ENCODE results near the gene RANBP10. TPM values are rescaled to one million over a fixed set of nuclear protein-coding genes. Genes with fewer than 3 reads are reported as not detected.

Gene RANBP10
- polyA plus RNA-seq, 2 of the 4 experiments (the other 2 are of a cell fraction) = 7.5 to 9.8 TPM

DNA sequence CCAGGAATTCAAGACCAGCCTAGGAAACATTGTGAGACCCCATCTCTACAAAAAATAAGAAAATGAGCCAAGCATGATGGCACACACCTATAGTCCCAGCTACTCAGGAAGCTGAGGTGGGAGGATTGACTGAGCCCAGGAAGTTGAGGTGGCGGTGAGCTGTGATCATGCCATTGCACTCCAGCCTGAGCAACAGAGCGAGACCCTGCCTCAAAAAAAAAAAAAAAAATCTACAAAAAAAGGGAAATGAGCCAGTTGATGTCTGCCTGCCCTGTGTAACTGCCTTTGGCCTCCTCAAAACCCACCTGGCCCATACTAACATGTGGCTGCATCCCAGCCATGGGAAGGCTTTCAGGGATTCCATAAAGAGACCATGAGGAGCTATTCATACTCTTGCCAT is 4.5 kb downstream of the RANBP10 start:
- peaks cover 14% of the 10 kb centered on the region for H3K4me1 ChIP-seq
- FAIRE-seq (no peak), DNase-seq (ENCODE audit: low read depth in 1 of 2, low spot score in 1 of 2) (no peak), ATAC-seq (no peak)
- H3K27ac ChIP-seq = no peak overlapping the region
- POLR2A ChIA-PET = no interaction called here
- no peaks in the 10 kb centered on the region for H3K9me3 ChIP-seq
- no peak overlapping the region for H3K4me2 ChIP-seq
- CTCF ChIA-PET = interaction anchor here (0.9 to 5.5 kb wide), 5 partner anchors 14 to 129 kb away, joined by 3 to 45 read pairs (median 4); partner anchors contain the start of gene GFOD2
- H3K4me3 ChIP-seq = no peak overlapping the region
- 96% methylated on average over 2 of the region's 2 CpGs for WGBS (ENCODE audit: missing lambda C conversion rate)
- no peak for TF ChIP-seq CBX8 (IDR thresholded peaks at IDR 0.05)
- no peak for TF ChIP-seq SMC3 (IDR thresholded peaks at IDR 0.05)
- TF ChIP-seq, protein P1, sequence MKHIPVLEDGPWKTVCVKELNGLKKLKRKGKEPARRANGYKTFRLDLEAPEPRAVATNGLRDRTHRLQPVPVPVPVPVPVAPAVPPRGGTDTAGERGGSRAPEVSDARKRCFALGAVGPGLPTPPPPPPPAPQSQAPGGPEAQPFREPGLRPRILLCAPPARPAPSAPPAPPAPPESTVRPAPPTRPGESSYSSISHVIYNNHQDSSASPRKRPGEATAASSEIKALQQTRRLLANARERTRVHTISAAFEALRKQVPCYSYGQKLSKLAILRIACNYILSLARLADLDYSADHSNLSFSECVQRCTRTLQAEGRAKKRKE (CRISPR knock-in tag; IDR thresholded peaks at IDR 0.05; ENCODE audit: low read depth) = no peak
- no peak for TF ChIP-seq HOXB5 (CRISPR knock-in tag; IDR thresholded peaks at IDR 0.05)
- no peak for TF ChIP-seq FOSL2 (IDR thresholded peaks at IDR 0.05)
- TF ChIP-seq FOSL2 (CRISPR knock-in tag; IDR thresholded peaks at IDR 0.05) = no peak
- TF ChIP-seq NPAS2 (CRISPR knock-in tag; IDR thresholded peaks at IDR 0.05; ENCODE audit: borderline replicate concordance) = no peak
- TF ChIP-seq CHD2 (IDR thresholded peaks at IDR 0.05; ENCODE audit: low read length, partially characterized antibody) = no peak
- TF ChIP-seq HOXA7 (CRISPR knock-in tag; IDR thresholded peaks at IDR 0.05) = no peak
- no peak for TF ChIP-seq BHLHE40 (IDR thresholded peaks at IDR 0.05; ENCODE audit: low read depth, low read length)
- TF ChIP-seq CEBPB (IDR thresholded peaks at IDR 0.05) = no peak
- TF ChIP-seq REST (IDR thresholded peaks at IDR 0.05) = no peak
- no peak for TF ChIP-seq RAD21 (conservative IDR thresholded peaks at IDR 0.05 in 1 of 2, IDR thresholded peaks at IDR 0.05 in 1 of 2)
- no peak for TF ChIP-seq MYC (IDR thresholded peaks at IDR 0.05; ENCODE audit: borderline replicate concordance, low read length)
- TF ChIP-seq E2F6 (IDR thresholded peaks at IDR 0.05; ENCODE audit: borderline replicate concordance, low read depth) = no peak
- no peak for TF ChIP-seq PHF8 (IDR thresholded peaks at IDR 0.05; ENCODE audit: borderline replicate concordance, low read depth)
- TF ChIP-seq, protein P2, sequence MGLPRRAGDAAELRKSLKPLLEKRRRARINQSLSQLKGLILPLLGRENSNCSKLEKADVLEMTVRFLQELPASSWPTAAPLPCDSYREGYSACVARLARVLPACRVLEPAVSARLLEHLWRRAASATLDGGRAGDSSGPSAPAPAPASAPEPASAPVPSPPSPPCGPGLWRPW (IDR thresholded peaks at IDR 0.05) = no peak

DNA sequence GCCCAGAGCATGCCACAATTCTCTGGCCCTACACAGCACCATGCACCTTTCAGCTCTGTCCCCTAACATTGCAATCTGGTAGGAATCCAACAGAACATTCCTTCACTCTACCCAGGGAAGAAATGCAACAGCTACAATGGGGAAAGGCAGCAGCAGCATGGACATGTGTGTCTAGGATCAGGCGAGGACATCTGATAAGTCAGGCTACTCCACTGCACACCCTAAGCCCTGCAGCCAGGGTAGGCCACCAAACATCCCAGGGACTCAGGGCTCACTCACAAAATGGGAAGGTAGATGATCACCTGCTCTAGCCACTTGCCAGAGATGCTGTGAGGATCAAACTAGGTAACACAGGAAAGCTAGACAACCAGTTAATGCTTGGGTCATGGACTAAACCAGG is 5.1 kb downstream of the RANBP10 start:
- Histone ChIP-seq H3K4me1 (peaks cover 14% of the 10 kb centered on the region), H3K9me3 (no peaks in the 10 kb centered on the region), H3K4me3 (no peak overlapping the region), H3K4me2 (no peak overlapping the region), H3K27ac (no peak overlapping the region)
- DNase-seq (ENCODE audit: low read depth in 1 of 2, low spot score in 1 of 2) = no peak
- CTCF ChIA-PET = interaction anchor here (0.8 to 5.5 kb wide), 5 partner anchors 15 to 137 kb away, joined by 3 to 45 read pairs (median 4); no protein-coding TSS in a partner anchor
- no peak for FAIRE-seq
- 100% methylated on average over 1 of the region's 1 CpG for WGBS (ENCODE audit: missing lambda C conversion rate)
- POLR2A ChIA-PET = no interaction called here
- no peak for TF ChIP-seq CHD2 (IDR thresholded peaks at IDR 0.05; ENCODE audit: low read length, partially characterized antibody)
- TF ChIP-seq KDM5A (IDR thresholded peaks at IDR 0.05) = no peak
- TF ChIP-seq FOSB (CRISPR knock-in tag; IDR thresholded peaks at IDR 0.05) = no peak
- no peak for TF ChIP-seq ZSCAN20 (CRISPR knock-in tag; IDR thresholded peaks at IDR 0.05)
- no peak for TF ChIP-seq PHF8 (IDR thresholded peaks at IDR 0.05; ENCODE audit: borderline replicate concordance, low read depth)
- TF ChIP-seq GATA3 (IDR thresholded peaks at IDR 0.05; ENCODE audit: borderline replicate concordance) = no peak
- TF ChIP-seq POLR2AphosphoS2 (conservative IDR thresholded peaks at IDR 0.05; ENCODE audit: low read length) = no peak
- TF ChIP-seq HOXB13 (CRISPR knock-in tag; IDR thresholded peaks at IDR 0.05; ENCODE audit: low read depth) = no peak
- no peak for TF ChIP-seq CHD4 (IDR thresholded peaks at IDR 0.05; ENCODE audit: borderline replicate concordance)
- TF ChIP-seq HDAC2 (IDR thresholded peaks at IDR 0.05) = no peak
- no peak for TF ChIP-seq SREBF2 (IDR thresholded peaks at IDR 0.05)
- TF ChIP-seq RAD21 (conservative IDR thresholded peaks at IDR 0.05 in 1 of 2, IDR thresholded peaks at IDR 0.05 in 1 of 2) = no peak
- TF ChIP-seq RARB (CRISPR knock-in tag; IDR thresholded peaks at IDR 0.05) = no peak
- TF ChIP-seq HOXA7 (CRISPR knock-in tag; IDR thresholded peaks at IDR 0.05) = no peak
- no peak for TF ChIP-seq CBX2 (IDR thresholded peaks at IDR 0.05; ENCODE audit: borderline replicate concordance, low read depth)
- TF ChIP-seq FOSL2 (IDR thresholded peaks at IDR 0.05) = no peak
- no peak for TF ChIP-seq FOSL2 (CRISPR knock-in tag; IDR thresholded peaks at IDR 0.05)
- TF ChIP-seq MAFK (IDR thresholded peaks at IDR 0.05; ENCODE audit: partially characterized antibody) = no peak
- no peak for TF ChIP-seq EHF (CRISPR knock-in tag; IDR thresholded peaks at IDR 0.05)
- TF ChIP-seq HMGXB4 (CRISPR knock-in tag; IDR thresholded peaks at IDR 0.05; ENCODE audit: borderline replicate concordance) = no peak
- no peak for ATAC-seq

Measured in A549 (cell line).